Left lung (tissue), 10 donors: ENCODE measurements around the gene REM2. TPM values are rescaled to one million over a fixed set of nuclear protein-coding genes. Genes with fewer than 3 reads are reported as not detected.

ENCODE experiments used
- ATAC-seq: fragments of 200-7000 bp; cut with Tn5 transposase; one replicate; pipeline ENCODE4 v1.9.1; 2020; ENCODE audit warnings: moderate library complexity
- DNase-seq, 4 donors: peaks; one replicate each; pipeline ENCODE4 v3.0.0-alpha.2; 2013 to 2020
- H3K27ac ChIP-seq, 2 donors: fragments of 200-600 bp; sonication (generic) in 1 of 2; one replicate each; pipeline versions ENCODE4 v1.5.0 to v1.8.0; 2020 to 2021
- H3K27me3 ChIP-seq, 2 donors: fragments of 200-600 bp; sonication (generic) in 1 of 2; one replicate each; pipeline versions ENCODE4 v1.5.0 to v1.8.0; 2020 to 2021
- H3K36me3 ChIP-seq, 2 donors: fragments of 200-600 bp; sonication (generic) in 1 of 2; one replicate each; pipeline versions ENCODE4 v1.5.0 to v1.8.0; 2020 to 2021
- H3K4me1 ChIP-seq, 2 donors: fragments of 200-600 bp; one replicate each; pipeline ENCODE4 v1.8.0; 2021
- H3K4me3 ChIP-seq, 2 donors: fragments of 200-600 bp; sonication (generic) in 1 of 2; one replicate each; pipeline versions ENCODE4 v1.5.0 to v1.8.0; 2020 to 2021; ENCODE audit warnings: mild to moderate bottlenecking in 1 of 2
- H3K9me3 ChIP-seq, 2 donors: fragments of 200-600 bp; sonication (generic) in 1 of 2; one replicate each; pipeline versions ENCODE4 v1.5.0 to v1.8.0; 2020 to 2021
- CTCF ChIP-seq, 2 donors: fragments of 200-600 bp; sonication (generic) in 1 of 2; IDR thresholded peaks; one replicate each; pipeline versions ENCODE4 v1.5.0 to v1.8.0; 2021; ENCODE audit warnings: antibody characterized with exemption in 2 of 2
- intact Hi-C, 2 donors: fragments of 100-400 bp; cut with DNase I; formaldehyde crosslinking; loops; one replicate each; pipeline versions ENCODE4 v1.11.2 to v1.14.2; 2022
- polyA plus RNA-seq, 6 donors: library from polyadenylated mRNA; unstranded; fragments of 120-200 nt; gene quantifications; one replicate each; pipeline ENCODE4 v1.2.1, GENCODE V29; 2013; ENCODE audit not compliant: insufficient read length in 6 of 6
- total RNA-seq, 2 donors: library from RNA; stranded (reverse); fragmentation: NEBNext Ultra II Directional; extraction: Animal tissue kit (Norgen Biotek cat#: 25700); gene quantifications; one replicate each; pipeline ENCODE4 v1.2.1, GENCODE V29; 2021
- donor health status: DM: no; HTN: yes; CAD: no.
- donor health status: DM: no; HTN: no; CAD: no.

The REM2 gene
- total and polyA plus RNA-seq, 8 donors = 0.29 to 1.3 (median 0.83) TPM

GRCh38 chr14:22842211-22843122 lies 40.6 kb upstream of the REM2 start:
- Histone ChIP-seq H3K4me3 (no peak overlapping the region), H3K9me3 (no peaks in the 10 kb centered on the region), H3K27ac (no peak overlapping the region), H3K36me3 (peaks cover 0 to 63% of the 10 kb centered on the region in 2 donors), H3K4me1 (peaks cover 1 to 54% of the 10 kb centered on the region in 2 donors), H3K27me3 (peaks cover 0 to 5% of the 10 kb centered on the region in 2 donors)
- intact Hi-C loops = no loop called here
- no peak for TF ChIP-seq CTCF (IDR thresholded peaks at IDR 0.05)
- DNase-seq (no peak), ATAC-seq (no peak)

GRCh38 chr14:22843123-22843925 lies 39.7 kb upstream of the REM2 start:
- Histone ChIP-seq H3K4me3 (no peak overlapping the region), H3K4me1 (peaks cover 8 to 56% of the 10 kb centered on the region in 2 donors), H3K36me3 (peaks cover 0 to 63% of the 10 kb centered on the region in 2 donors), H3K27me3 (no peaks in the 10 kb centered on the region), H3K9me3 (no peaks in the 10 kb centered on the region), H3K27ac (no peak overlapping the region)
- ATAC-seq (no peak), DNase-seq (no peak)
- intact Hi-C loops = no loop called here
- TF ChIP-seq CTCF (IDR thresholded peaks at IDR 0.05) = no peak

GRCh38 chr14:22844221-22845102 lies 38.6 kb upstream of the REM2 start:
- Histone ChIP-seq H3K27me3 (no peaks in the 10 kb centered on the region), H3K4me1 (peaks cover 12 to 56% of the 10 kb centered on the region in 2 donors), H3K4me3 (no peak overlapping the region), H3K36me3 (peaks cover 0 to 63% of the 10 kb centered on the region in 2 donors), H3K27ac (no peak overlapping the region), H3K9me3 (no peaks in the 10 kb centered on the region)
- DNase-seq (no peak), ATAC-seq (no peak)
- no peak for TF ChIP-seq CTCF (IDR thresholded peaks at IDR 0.05)
- intact Hi-C loops = no loop called here

GRCh38 chr14:22845103-22845394 lies 38.0 kb upstream of the REM2 start:
- Histone ChIP-seq H3K36me3 (peaks cover 0 to 63% of the 10 kb centered on the region in 2 donors), H3K9me3 (no peaks in the 10 kb centered on the region), H3K27me3 (no peaks in the 10 kb centered on the region), H3K4me1 (peaks cover 12 to 58% of the 10 kb centered on the region in 2 donors), H3K4me3 (no peak overlapping the region), H3K27ac (no peak overlapping the region)
- ATAC-seq (no peak), DNase-seq (no peak)
- intact Hi-C loops = no loop called here
- no peak for TF ChIP-seq CTCF (IDR thresholded peaks at IDR 0.05)
